CD4-positive, alpha-beta T cell (primary cell): ENCODE results near the gene HOXB8. TPM values are rescaled to one million over a fixed set of nuclear protein-coding genes. Genes with fewer than 3 reads are reported as not detected.

Experiments
- ATAC-seq: fragments of 200-7000 bp; cut with Tn5 transposase; one replicate; pipeline ENCODE4 v1.10.0; 2022; ENCODE audit warnings: mild to moderate bottlenecking; ENCODE audit not compliant: poor library complexity
- CTCF ChIA-PET: fragments of 350-600 bp; sonication (Branson Sonifier 250); formaldehyde crosslinking; loops from one replicate; lab custom pipeline; 2021; ENCODE audit warnings: antibody characterized with exemption, inconsistent platforms; lab: Charles Lee
- POLR2A ChIA-PET: fragments of 350-600 bp; sonication (Branson Sonifier 250); formaldehyde crosslinking; loops from one replicate; lab custom pipeline; 2021; ENCODE audit warnings: antibody characterized with exemption, inconsistent platforms; lab: Charles Lee
- DNase-seq, 14 experiments: peaks; one replicate each; pipeline ENCODE4 v3.0.0-alpha.2; 2013 to 2020; ENCODE audit warnings: mixed read lengths in 2 of 14
- H3K27ac ChIP-seq, 2 donors: one replicate each; pipeline versions ENCODE4 v1.5.1 to v1.7.0; 2013; ENCODE audit warnings: low read length in 2 of 2, low read depth in 1 of 2, mild to moderate bottlenecking in 1 of 2
- H3K27me3 ChIP-seq, 2 experiments: 1 replicate in 1 of 2; 2 replicates in 1 of 2; pipeline versions ENCODE4 v1.6.1 to v1.7.0; 2013; ENCODE audit warnings: low read length in 2 of 2, control low read depth in 1 of 2, mild to moderate bottlenecking in 1 of 2, moderate library complexity in 1 of 2; ENCODE audit not compliant: insufficient read depth in 2 of 2, control insufficient read depth in 1 of 2
- H3K36me3 ChIP-seq: one replicate; pipeline ENCODE4 v1.6.1; 2013; ENCODE audit warnings: low read length, control low read depth; ENCODE audit not compliant: insufficient read depth
- H3K4me1 ChIP-seq: one replicate; pipeline ENCODE4 v1.6.1; 2013; ENCODE audit warnings: low read length, control low read depth; ENCODE audit not compliant: insufficient read depth
- H3K4me3 ChIP-seq: one replicate; pipeline ENCODE4 v1.5.1; 2013; ENCODE audit warnings: mild to moderate bottlenecking, low read length, moderate library complexity
- H3K9me3 ChIP-seq, 2 experiments: 1 replicate in 1 of 2; 2 replicates in 1 of 2; pipeline versions ENCODE4 v1.6.1 to v1.7.0; 2013; ENCODE audit warnings: low read length in 2 of 2, mild to moderate bottlenecking in 2 of 2, control low read depth in 1 of 2, moderate library complexity in 1 of 2; ENCODE audit not compliant: control insufficient read depth in 1 of 2, insufficient read depth in 1 of 2
- H3K27ac Mint-ChIP-seq: one replicate; pipeline ENCODE4 v1.8.0; 2020; ENCODE audit warnings: mixed read lengths
- H3K27me3 Mint-ChIP-seq: one replicate; pipeline ENCODE4 v1.8.0; 2021; ENCODE audit warnings: mixed read lengths
- H3K36me3 Mint-ChIP-seq: one replicate; pipeline ENCODE4 v1.8.0; 2021; ENCODE audit warnings: low read depth, mixed read lengths
- H3K4me1 Mint-ChIP-seq: one replicate; pipeline ENCODE4 v1.8.0; 2021; ENCODE audit warnings: low read depth, mixed read lengths
- H3K4me3 Mint-ChIP-seq: one replicate; pipeline ENCODE4 v1.8.0; 2020; ENCODE audit warnings: mild to moderate bottlenecking, mixed read lengths
- H3K9me3 Mint-ChIP-seq: one replicate; pipeline ENCODE4 v1.8.0; 2020; ENCODE audit warnings: mixed read lengths
- intact Hi-C, 2 experiments: fragments of 100-400 bp; cut with DNase I in 1 of 2; cut with micrococcal nuclease in 1 of 2; formaldehyde crosslinking; loops; one replicate each; pipeline versions ENCODE4 v1.15.1 to v1.9.0; 2023 to 2025; cut with DNase I, micrococcal nuclease
- total RNA-seq, 174 experiments: library from RNA in 2 of 174; stranded (reverse) in 2 of 174; gene quantifications; one replicate each; pipeline ENCODE4 v1.2.3 and lab custom pipeline; 2021 to 2026
- TF ChIP-seq, protein P1 (sequence below): fragments of 200-600 bp; IDR thresholded peaks from one replicate; pipeline ENCODE4 v1.8.0; 2022; ENCODE audit warnings: antibody characterized with exemption, mild to moderate bottlenecking

The HOXB8 gene
- total RNA-seq, 2 experiments from 2014 or later = not detected

GRCh38 chr17:48624118-48624517 is 9.0 kb upstream of the HOXB8 start:
- H3K36me3 ChIP-seq = no peaks in the 10 kb centered on the region
- Mint-ChIP-seq H3K27me3 (peaks cover 99% of the 10 kb centered on the region), H3K4me3 (peak overlapping the region; percentile 35), H3K9me3 (no peaks in the 10 kb centered on the region), H3K36me3 (no peaks in the 10 kb centered on the region), H3K4me1 (peaks cover 17% of the 10 kb centered on the region), H3K27ac (no peak overlapping the region)
- peaks cover 94 to 98% of the 10 kb centered on the region in 2 experiments for H3K27me3 ChIP-seq
- H3K9me3 ChIP-seq = peaks cover 0 to 14% of the 10 kb centered on the region in 2 experiments
- CTCF ChIA-PET = interaction anchor here (1.0 kb wide), 1 partner anchor 132 kb away, joined by 3 read pairs; no protein-coding TSS in a partner anchor
- peaks cover 33% of the 10 kb centered on the region for H3K4me1 ChIP-seq
- TF ChIP-seq, protein P1, sequence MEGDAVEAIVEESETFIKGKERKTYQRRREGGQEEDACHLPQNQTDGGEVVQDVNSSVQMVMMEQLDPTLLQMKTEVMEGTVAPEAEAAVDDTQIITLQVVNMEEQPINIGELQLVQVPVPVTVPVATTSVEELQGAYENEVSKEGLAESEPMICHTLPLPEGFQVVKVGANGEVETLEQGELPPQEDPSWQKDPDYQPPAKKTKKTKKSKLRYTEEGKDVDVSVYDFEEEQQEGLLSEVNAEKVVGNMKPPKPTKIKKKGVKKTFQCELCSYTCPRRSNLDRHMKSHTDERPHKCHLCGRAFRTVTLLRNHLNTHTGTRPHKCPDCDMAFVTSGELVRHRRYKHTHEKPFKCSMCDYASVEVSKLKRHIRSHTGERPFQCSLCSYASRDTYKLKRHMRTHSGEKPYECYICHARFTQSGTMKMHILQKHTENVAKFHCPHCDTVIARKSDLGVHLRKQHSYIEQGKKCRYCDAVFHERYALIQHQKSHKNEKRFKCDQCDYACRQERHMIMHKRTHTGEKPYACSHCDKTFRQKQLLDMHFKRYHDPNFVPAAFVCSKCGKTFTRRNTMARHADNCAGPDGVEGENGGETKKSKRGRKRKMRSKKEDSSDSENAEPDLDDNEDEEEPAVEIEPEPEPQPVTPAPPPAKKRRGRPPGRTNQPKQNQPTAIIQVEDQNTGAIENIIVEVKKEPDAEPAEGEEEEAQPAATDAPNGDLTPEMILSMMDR = no peak
- H3K4me3 ChIP-seq = no peak overlapping the region
- ATAC-seq (no peak), DNase-seq (no peak)
- H3K27ac ChIP-seq = no peak overlapping the region
- intact Hi-C loops = no loop called here
- POLR2A ChIA-PET = no interaction called here

- H3K4me3 Mint-ChIP-seq = no peak overlapping the region
- H3K27me3 Mint-ChIP-seq = peaks cover 99% of the 10 kb centered on the region
- H3K4me1 ChIP-seq = peaks cover 39% of the 10 kb centered on the region
- H3K27me3 ChIP-seq = peaks cover 93 to 98% of the 10 kb centered on the region in 2 experiments
- TF ChIP-seq, protein P1 = no peak
- no peaks in the 10 kb centered on the region for H3K9me3 Mint-ChIP-seq
- no peak overlapping the region for H3K4me3 ChIP-seq
- no peak for ATAC-seq
- intact Hi-C loops = no loop called here
- ChIA-PET CTCF (interaction anchor here (1.0 kb wide), 1 partner anchor 131 kb away, joined by 3 read pairs; no protein-coding TSS in a partner anchor), POLR2A (interaction anchor here (1.3 kb wide), 1 partner anchor 8 kb away, joined by 3 read pairs; no protein-coding TSS in a partner anchor)
- no peak overlapping the region for H3K27ac ChIP-seq
- peaks cover 0 to 14% of the 10 kb centered on the region in 2 experiments for H3K9me3 ChIP-seq
- no peaks in the 10 kb centered on the region for H3K36me3 Mint-ChIP-seq
- no peaks in the 10 kb centered on the region for H3K36me3 ChIP-seq
- no peak overlapping the region for H3K27ac Mint-ChIP-seq
- peaks cover 23% of the 10 kb centered on the region for H3K4me1 Mint-ChIP-seq
- no peak for DNase-seq
Measured at GRCh38 chr17:48623583-48623982, 8.5 kb upstream of the HOXB8 start.

DNA sequence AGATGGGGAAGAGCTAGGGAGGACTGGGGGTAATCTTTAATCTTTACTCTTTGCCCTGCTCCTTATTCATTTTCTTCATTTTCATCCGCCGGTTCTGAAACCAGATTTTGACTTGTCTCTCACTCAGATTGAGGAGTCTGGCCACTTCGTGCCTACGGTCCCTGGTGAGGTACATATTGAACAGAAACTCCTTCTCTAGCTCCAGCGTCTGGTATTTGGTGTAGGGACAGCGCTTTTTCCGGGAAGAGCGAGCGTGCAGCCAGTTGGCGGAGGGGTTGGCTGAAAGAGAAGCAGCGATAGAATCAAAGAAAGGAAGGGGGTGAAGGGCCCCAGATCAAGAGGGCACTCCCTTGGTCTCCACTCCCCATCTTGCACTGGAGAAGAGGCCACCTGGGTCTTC is 7.8 kb upstream of the HOXB8 start:
- ATAC-seq (no peak), DNase-seq (no peak)
- H3K4me3 ChIP-seq = no peak overlapping the region
- H3K4me1 ChIP-seq = peaks cover 46% of the 10 kb centered on the region
- H3K27ac ChIP-seq = no peak overlapping the region
- intact Hi-C loops = no loop called here
- H3K4me3 Mint-ChIP-seq = peak overlapping the region; percentile 52
- peaks cover 0 to 14% of the 10 kb centered on the region in 2 experiments for H3K9me3 ChIP-seq
- no peaks in the 10 kb centered on the region for H3K36me3 Mint-ChIP-seq
- H3K36me3 ChIP-seq = no peaks in the 10 kb centered on the region
- H3K27me3 ChIP-seq = peaks cover 92 to 98% of the 10 kb centered on the region in 2 experiments
- H3K9me3 Mint-ChIP-seq = no peaks in the 10 kb centered on the region
- CTCF ChIA-PET = no interaction called here
- POLR2A ChIA-PET = interaction anchor here (1.3 kb wide), 1 partner anchor 9 kb away, joined by 3 read pairs; no protein-coding TSS in a partner anchor
- peaks cover 99% of the 10 kb centered on the region for H3K27me3 Mint-ChIP-seq
- no peak overlapping the region for H3K27ac Mint-ChIP-seq
- H3K4me1 Mint-ChIP-seq = peaks cover 28% of the 10 kb centered on the region
- TF ChIP-seq, protein P1 = no peak
